ENCODE data around the gene SLC12A7. TPM values are rescaled to one million over a fixed set of nuclear protein-coding genes. Genes with fewer than 3 reads are reported as not detected.

Gene SLC12A7
- polyA plus RNA-seq, 1 donor (not counting 4 experiments of a cell fraction or from before 2014, with no cell fraction given): 1.5 TPM

DNA sequence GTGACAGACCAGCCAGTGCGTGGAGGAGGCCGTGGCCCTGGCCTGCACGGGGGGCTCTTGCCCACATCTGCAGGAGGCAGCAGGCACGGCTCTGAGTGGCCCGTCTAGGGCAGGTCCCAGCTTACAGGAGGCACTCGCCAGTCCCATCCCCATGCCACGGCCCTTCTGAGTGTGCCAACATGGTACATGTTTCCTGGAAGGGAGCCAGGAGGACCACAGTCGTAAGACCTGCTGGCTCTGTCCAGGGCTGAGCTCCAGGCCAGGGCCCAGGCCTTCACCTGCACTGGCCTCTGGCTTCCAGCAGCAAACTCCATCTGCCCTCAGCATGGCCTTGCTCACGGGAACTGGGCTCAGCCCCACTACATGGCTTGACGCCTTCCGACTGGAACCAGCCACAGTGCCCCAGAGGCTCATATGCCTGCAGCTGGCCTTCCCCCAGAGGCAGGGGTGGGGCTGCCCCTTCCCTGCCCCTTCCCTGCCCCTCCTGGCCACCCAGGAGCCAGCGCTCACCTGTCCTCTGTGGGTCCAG is 99.5 kb downstream of the SLC12A7 start:
- TF ChIP-seq, protein P1, sequence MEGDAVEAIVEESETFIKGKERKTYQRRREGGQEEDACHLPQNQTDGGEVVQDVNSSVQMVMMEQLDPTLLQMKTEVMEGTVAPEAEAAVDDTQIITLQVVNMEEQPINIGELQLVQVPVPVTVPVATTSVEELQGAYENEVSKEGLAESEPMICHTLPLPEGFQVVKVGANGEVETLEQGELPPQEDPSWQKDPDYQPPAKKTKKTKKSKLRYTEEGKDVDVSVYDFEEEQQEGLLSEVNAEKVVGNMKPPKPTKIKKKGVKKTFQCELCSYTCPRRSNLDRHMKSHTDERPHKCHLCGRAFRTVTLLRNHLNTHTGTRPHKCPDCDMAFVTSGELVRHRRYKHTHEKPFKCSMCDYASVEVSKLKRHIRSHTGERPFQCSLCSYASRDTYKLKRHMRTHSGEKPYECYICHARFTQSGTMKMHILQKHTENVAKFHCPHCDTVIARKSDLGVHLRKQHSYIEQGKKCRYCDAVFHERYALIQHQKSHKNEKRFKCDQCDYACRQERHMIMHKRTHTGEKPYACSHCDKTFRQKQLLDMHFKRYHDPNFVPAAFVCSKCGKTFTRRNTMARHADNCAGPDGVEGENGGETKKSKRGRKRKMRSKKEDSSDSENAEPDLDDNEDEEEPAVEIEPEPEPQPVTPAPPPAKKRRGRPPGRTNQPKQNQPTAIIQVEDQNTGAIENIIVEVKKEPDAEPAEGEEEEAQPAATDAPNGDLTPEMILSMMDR (optimal IDR thresholded peaks at IDR 0.05 in 1 of 3, IDR thresholded peaks at IDR 0.05 in 1 of 3, conservative IDR thresholded peaks at IDR 0.05 in 1 of 3; ENCODE audit: extremely low read depth in 1 of 3, insufficient read depth in 2 of 3, low read length in 3 of 3): no peak
- TF ChIP-seq EZH2 (IDR thresholded peaks at IDR 0.05; ENCODE audit: low read length): no peak
- H3K79me2 ChIP-seq (ENCODE audit: control insufficient read depth, insufficient read depth, low read length): no peaks in the 10 kb centered on the region
- no peaks in the 10 kb centered on the region for H3K9me1 ChIP-seq (ENCODE audit: control insufficient read depth, extremely low read depth, insufficient read depth, low read length)
- dilution Hi-C loops (cut with MboI; ENCODE audit: extremely low pct_ligation_motif_present, low sequenced_read_pairs): no loop called here
- peaks cover 87% of the 10 kb centered on the region for H3K27me3 ChIP-seq (ENCODE audit: control insufficient read depth, extremely low read depth, insufficient read depth, low read length)
- no peak overlapping the region for H3K4me3 ChIP-seq (ENCODE audit: control insufficient read depth in 2 of 3, extremely low read depth in 1 of 3, insufficient read depth in 2 of 3, low read depth in 1 of 3, low read length in 3 of 3)
- H3K4me1 ChIP-seq (ENCODE audit: control insufficient read depth, extremely low read depth, insufficient read depth, low read length): no peaks in the 10 kb centered on the region
- no peak overlapping the region for H3K27ac ChIP-seq (ENCODE audit: control insufficient read depth, insufficient read depth, low read length)
- H3K9me3 ChIP-seq (ENCODE audit: control insufficient read depth, low read depth, low read length): no peaks in the 10 kb centered on the region
- H4K20me1 ChIP-seq (ENCODE audit: control insufficient read depth, extremely low read depth, insufficient read depth, low read length): no peaks in the 10 kb centered on the region
- H3K4me2 ChIP-seq (ENCODE audit: control insufficient read depth, extremely low read depth, insufficient read depth, low read depth, low read length): no peak overlapping the region
- no peak for FAIRE-seq
- H3K9ac ChIP-seq (ENCODE audit: control insufficient read depth, extremely low read depth, insufficient read depth, low read length): no peak overlapping the region
- DNase-seq (ENCODE audit: low read depth, low spot score): no peak
- no peak overlapping the region for H2AFZ ChIP-seq (ENCODE audit: control insufficient read depth, low read length)
- H3K36me3 ChIP-seq (ENCODE audit: control insufficient read depth in 2 of 2, extremely low read depth in 1 of 2, insufficient read depth in 2 of 2, low read length in 2 of 2): no peaks in the 10 kb centered on the region

DNA sequence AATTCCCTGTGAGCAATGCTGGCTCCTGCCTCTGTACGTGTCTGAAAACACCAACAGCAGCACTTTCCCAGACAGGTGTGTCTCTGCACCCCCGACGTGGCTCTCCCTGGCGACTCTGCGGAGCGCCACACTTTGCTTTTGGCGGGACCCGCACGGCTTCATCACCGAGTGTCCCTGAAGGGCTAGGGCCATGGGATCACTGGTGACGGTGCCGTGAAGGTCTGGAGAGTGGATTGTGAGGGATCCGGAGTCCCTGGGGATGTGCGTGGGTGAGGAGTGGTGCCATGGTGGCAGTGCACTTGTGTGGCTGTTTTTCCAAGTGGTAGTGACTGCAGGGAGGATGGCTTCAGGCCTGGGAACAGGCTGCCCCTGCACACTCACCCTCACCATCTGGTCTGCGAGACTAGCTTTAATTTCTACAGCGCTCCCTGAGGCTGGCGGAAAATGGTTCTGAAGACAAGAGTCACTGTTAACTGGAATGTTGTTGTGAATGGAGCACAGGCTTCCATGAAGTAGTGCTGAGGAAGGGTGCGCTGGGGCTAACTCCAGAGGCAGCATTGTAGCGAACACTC is 100.0 kb downstream of the SLC12A7 start:
- H3K9me3 ChIP-seq (ENCODE audit: control insufficient read depth, low read depth, low read length): no peaks in the 10 kb centered on the region
- H3K27me3 ChIP-seq (ENCODE audit: control insufficient read depth, extremely low read depth, insufficient read depth, low read length): peaks cover 89% of the 10 kb centered on the region
- H3K4me3 ChIP-seq (ENCODE audit: control insufficient read depth in 2 of 3, extremely low read depth in 1 of 3, insufficient read depth in 2 of 3, low read depth in 1 of 3, low read length in 3 of 3): no peak overlapping the region
- H2AFZ ChIP-seq (ENCODE audit: control insufficient read depth, low read length): no peak overlapping the region
- no peak overlapping the region for H3K9ac ChIP-seq (ENCODE audit: control insufficient read depth, extremely low read depth, insufficient read depth, low read length)
- no peak for DNase-seq (ENCODE audit: low read depth, low spot score)
- H4K20me1 ChIP-seq (ENCODE audit: control insufficient read depth, extremely low read depth, insufficient read depth, low read length): peaks cover 1% of the 10 kb centered on the region
- H3K79me2 ChIP-seq (ENCODE audit: control insufficient read depth, insufficient read depth, low read length): no peaks in the 10 kb centered on the region
- FAIRE-seq: no peak
- no peaks in the 10 kb centered on the region for H3K36me3 ChIP-seq (ENCODE audit: control insufficient read depth in 2 of 2, extremely low read depth in 1 of 2, insufficient read depth in 2 of 2, low read length in 2 of 2)
- H3K27ac ChIP-seq (ENCODE audit: control insufficient read depth, insufficient read depth, low read length): no peak overlapping the region
- H3K4me2 ChIP-seq (ENCODE audit: control insufficient read depth, extremely low read depth, insufficient read depth, low read depth, low read length): no peak overlapping the region
- no peaks in the 10 kb centered on the region for H3K9me1 ChIP-seq (ENCODE audit: control insufficient read depth, extremely low read depth, insufficient read depth, low read length)
- dilution Hi-C loops (cut with MboI; ENCODE audit: extremely low pct_ligation_motif_present, low sequenced_read_pairs): no loop called here
- H3K4me1 ChIP-seq (ENCODE audit: control insufficient read depth, extremely low read depth, insufficient read depth, low read length): no peaks in the 10 kb centered on the region
- no peak for TF ChIP-seq EZH2 (IDR thresholded peaks at IDR 0.05; ENCODE audit: low read length)
- TF ChIP-seq, protein P1 (optimal IDR thresholded peaks at IDR 0.05 in 1 of 3, IDR thresholded peaks at IDR 0.05 in 1 of 3, conservative IDR thresholded peaks at IDR 0.05 in 1 of 3; ENCODE audit: extremely low read depth in 1 of 3, insufficient read depth in 2 of 3, low read length in 3 of 3): no peak

All from keratinocyte (primary cell).